Measurements from ENCODE around the gene NFE2L1. TPM values are rescaled to one million over a fixed set of nuclear protein-coding genes. Genes with fewer than 3 reads are reported as not detected.

Gene NFE2L1
- total and polyA plus RNA-seq, 9 of the 15 experiments (the other 6 are each of a cell fraction or from before 2014, with no cell fraction given): 2.0 to 68.6 (median 39.7) TPM

GRCh38 chr17:48055531-48056245, 7.5 kb downstream of the NFE2L1 start (continued):
- TF ChIP-seq E2F5 (CRISPR knock-in tag; IDR thresholded peaks at IDR 0.05): no peak
- no peak for TF ChIP-seq ESRRB (CRISPR knock-in tag; IDR thresholded peaks at IDR 0.05; ENCODE audit: borderline replicate concordance)
- no peak; the same call in 1 of the 2 replicates for TF ChIP-seq SMAD3 (CRISPR knock-in tag; conservative IDR thresholded peaks at IDR 0.05)
- TF ChIP-seq NFRKB (IDR thresholded peaks at IDR 0.05; ENCODE audit: low read depth): no peak
- TF ChIP-seq POLR2H (tag; IDR thresholded peaks at IDR 0.05; ENCODE audit: low read depth): peak; percentile 93
- TF ChIP-seq XRCC4 (IDR thresholded peaks at IDR 0.05; ENCODE audit: extremely low read depth, insufficient read depth, insufficient read length): no peak
- 0 out of 4 replicates have a peak, but pooled peaks of 1 of the 2 experiments have one; percentile 21 for TF ChIP-seq ZNF318 (IDR thresholded peaks at IDR 0.05; ENCODE audit: borderline replicate concordance in 1 of 2, low read depth in 1 of 2)
- no peak for TF ChIP-seq ZNF644 (tag; IDR thresholded peaks at IDR 0.05; ENCODE audit: low read depth)
- TF ChIP-seq ELF4 (CRISPR knock-in tag; IDR thresholded peaks at IDR 0.05): peak; percentile 18; the same call in 1 of the 2 replicates
- TF ChIP-seq KLF1 (tag; IDR thresholded peaks at IDR 0.05): no peak
- TF ChIP-seq CSDE1 (IDR thresholded peaks at IDR 0.05): no peak
- TF ChIP-seq ZNF239 (CRISPR knock-in tag; IDR thresholded peaks at IDR 0.05): 0 out of 2 replicates have a peak, but pooled peaks have one; percentile 40
- 0 out of 2 replicates have a peak, but pooled peaks have one; percentile 39 for TF ChIP-seq ZNF586 (CRISPR knock-in tag; conservative IDR thresholded peaks at IDR 0.05)
- TF ChIP-seq ZNF124 (CRISPR knock-in tag; IDR thresholded peaks at IDR 0.05): no peak
- no peak for TF ChIP-seq CGGBP1 (CRISPR knock-in tag; IDR thresholded peaks at IDR 0.05)
- no peak for TF ChIP-seq ZNF280A (IDR thresholded peaks at IDR 0.05; ENCODE audit: low read depth, partially characterized antibody)
